Ramos (cell line): Measurements from ENCODE around the gene SSBP3.
"Not testable (repeated sequence)": the region's sequence is repeated elsewhere in the genome, so short reads cannot be mapped to it uniquely, and the experiment has no call there.

Source experiments
- in situ Hi-C: fragments of 300-500 bp; cut with MboI; formaldehyde crosslinking; loops from one replicate; pipeline ENCODE4 v1.14.3; 2022; ENCODE audit warnings: low sequenced_read_pairs; ENCODE audit not compliant: unreplicated experiment

The SSBP3 gene

DNA sequence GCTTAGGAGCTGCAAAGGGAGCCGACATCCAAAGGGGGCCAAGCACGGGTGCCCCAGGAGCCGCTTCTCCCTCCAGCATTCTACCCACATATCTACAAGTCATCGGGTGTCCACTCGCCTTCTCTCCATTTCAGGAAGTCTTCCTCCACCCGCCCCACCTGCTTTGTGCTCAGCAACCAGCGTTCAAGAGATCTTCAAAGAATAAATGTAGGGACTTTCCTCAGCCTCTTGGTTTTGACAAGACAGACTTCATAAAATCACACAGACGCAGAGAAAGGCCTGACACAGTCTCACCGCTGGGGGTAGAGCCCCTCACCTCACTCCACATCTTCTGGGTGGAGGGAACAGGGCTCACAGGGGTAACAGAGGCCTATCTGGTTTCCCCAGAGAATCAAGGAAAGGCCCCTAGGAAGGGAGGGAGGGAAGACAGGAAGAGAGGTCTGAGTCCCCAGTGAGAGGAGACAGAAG, 49.5 kb downstream of the SSBP3 start:
- in situ Hi-C loops = no loop called here

DNA sequence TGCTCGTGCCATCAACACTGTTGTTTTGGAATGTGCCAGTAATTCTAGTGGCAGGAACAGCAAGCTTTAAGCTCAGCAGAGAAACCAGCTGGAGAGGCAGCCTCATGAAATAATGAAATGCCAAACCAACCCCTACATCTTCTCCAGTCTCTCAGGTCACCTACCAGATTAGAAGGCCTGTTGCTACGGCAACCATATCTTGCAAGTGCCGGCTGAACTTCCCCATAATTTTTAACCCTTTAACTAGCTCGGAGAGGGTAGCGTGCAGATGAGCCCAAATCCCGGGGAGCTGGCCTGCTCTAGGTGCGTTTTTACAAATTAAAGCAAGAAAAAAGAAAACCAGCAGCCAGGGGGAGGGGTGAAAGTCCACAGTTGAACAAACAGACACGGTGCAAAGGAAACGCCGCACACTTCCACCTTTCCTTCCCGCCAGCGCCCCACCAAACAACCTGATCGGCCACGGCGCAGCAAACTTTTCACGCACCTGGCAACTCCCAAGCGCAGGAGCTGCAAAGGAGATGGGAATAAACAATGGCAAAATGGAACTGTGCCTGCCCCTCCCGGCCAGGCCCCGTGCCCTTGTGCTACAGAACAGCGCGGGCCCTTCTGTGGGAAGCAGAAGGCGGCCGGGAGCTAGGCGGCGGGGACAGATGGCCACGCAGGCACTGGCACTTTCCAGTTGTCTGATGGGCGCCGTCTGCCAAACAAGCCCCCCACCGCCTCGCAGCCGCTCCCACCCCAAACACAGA, 50.1 kb downstream of the SSBP3 start:
- in situ Hi-C loops = no loop called here

DNA sequence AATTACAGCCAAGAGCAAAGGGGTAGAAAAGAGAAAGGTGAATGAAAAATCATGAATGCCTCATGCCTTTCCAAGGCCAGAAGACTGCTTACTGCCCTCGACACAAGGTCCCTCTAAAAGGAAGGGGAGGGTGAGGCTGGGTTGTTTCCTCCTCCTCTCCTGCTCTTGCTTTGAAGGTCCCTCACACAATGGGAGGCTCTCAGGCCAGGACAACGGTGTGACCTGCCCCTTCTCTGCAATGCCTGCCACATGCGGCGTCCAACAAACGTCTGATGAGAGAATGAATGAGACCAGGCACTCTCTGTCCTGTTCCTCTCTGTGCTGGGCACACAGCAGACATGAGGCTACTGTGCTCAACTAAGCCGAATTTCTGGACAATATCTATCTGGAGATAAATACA, 51.3 kb downstream of the SSBP3 start:
- in situ Hi-C loops = no loop called here

DNA sequence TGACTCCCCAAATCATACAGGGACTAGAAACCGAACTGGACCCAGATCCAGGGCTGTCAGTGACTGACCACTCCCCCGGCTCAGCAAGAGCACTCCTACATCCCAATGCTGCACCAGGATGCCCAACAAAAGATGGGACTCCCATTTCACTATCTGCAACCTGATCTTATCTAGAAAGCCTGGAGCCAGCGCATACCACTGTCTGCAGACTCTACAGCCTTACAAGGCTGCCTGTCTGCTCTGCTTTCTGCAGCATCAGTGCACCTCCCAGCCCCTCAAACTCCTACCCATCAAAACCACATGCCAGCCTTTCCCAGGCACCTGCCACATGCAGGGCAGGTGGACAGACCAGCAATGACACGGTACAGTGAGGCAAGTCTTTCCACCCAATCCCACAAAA, 52.2 kb downstream of the SSBP3 start:
- in situ Hi-C loops = no loop called here

DNA sequence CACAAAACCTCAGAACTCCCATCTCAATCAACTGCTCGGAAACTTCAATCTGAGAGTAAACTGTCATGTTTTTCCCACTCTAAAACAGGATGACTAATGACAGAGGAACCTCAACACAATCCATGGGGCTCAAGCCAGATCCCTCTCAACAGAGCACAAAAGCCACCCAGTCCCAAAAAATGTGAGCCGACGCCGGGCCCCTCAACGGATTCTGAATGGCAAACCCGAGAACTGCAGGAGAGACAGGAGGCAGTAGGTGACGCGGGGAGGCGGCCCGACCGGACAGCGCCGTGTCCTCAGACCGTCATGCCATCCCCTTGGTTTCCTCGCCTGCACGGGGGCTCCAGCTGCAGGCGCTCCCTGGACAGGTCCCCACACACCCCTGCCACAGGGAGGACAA, 53.4 kb downstream of the SSBP3 start:
- in situ Hi-C loops = no loop called here

DNA sequence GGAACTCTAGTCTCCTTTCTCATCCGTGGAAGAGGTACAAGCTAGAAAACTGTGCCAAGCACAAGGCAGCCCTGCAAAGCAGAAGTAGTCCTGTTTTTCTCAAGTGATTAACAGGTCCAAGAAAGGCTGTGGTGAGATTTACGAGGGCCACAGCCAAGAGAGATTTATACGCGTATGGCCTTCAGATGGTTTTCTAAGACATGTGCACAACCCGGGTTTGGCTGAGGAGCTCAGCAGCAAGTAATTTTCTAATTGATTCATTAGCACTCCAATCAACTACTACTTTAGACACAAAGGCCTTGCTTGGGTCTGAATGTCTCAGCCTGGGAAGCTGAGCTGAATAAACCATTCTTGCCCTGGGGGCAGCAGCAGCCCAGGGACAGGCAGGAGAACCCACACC, 55.8 kb downstream of the SSBP3 start:
- in situ Hi-C loops = no loop called here

DNA sequence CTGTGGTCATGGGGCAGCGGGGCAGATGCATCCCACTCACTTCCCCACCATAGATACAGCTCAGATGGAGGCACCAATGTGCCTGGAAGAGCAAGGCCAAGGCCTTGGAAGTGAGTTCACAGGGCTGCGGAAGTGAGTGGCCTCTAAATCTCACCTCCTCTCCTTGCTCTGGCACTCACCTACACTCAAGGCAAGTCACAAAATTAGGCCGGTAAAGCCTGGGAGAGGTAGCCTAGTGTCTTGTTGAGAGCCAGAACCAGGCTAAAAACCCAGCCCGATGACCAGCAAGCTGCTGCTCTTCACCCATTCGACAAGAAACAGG, 57.5 kb downstream of the SSBP3 start:
- in situ Hi-C loops = no loop called here

GRCh38 chr1:54347955-54348699, 58.1 kb downstream of the SSBP3 start:
- in situ Hi-C loops = no loop called here

GRCh38 chr1:54347261-54347954, 58.8 kb downstream of the SSBP3 start:
- in situ Hi-C loops = no loop called here

DNA sequence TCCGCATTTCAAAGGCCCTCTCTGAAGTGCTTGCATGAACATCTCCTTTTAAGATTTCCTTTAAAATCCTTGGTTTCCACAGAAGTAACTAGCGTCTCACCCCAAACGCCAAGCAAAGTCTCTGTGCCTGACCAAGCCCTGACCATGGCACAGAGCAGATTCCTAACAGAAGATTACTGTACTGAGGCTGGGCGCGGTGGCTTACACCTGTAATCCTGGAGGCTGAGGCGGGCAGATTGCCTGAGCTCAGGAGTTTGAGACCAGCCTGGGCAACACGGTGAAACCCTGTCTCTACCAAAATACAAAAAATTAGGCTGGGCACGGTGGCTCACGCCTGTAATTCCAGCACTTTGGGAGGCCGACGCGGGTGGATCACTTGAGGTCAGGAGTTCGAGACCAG, 60.6 kb downstream of the SSBP3 start:
- in situ Hi-C loops = not testable (repeated sequence)

DNA sequence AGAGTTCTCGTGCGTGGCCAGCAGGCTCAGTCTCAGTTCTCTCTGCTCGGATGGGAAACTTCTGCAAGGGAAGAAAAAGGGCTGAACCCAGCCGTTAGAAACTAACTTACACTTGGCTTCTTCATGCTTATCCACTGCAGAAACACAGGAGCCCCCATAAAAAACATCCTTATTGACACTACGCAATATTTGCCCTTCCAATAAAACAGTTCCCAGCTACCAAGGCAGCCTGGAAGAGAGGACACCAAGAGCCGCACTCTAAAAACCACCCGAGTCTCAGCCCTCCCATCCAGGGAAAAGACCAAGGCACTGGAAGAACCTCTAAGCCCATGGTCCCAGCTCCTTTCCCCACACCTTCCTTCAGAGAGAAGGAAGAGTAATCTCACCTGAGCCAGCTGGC, 61.1 kb downstream of the SSBP3 start:
- in situ Hi-C loops = no loop called here

DNA sequence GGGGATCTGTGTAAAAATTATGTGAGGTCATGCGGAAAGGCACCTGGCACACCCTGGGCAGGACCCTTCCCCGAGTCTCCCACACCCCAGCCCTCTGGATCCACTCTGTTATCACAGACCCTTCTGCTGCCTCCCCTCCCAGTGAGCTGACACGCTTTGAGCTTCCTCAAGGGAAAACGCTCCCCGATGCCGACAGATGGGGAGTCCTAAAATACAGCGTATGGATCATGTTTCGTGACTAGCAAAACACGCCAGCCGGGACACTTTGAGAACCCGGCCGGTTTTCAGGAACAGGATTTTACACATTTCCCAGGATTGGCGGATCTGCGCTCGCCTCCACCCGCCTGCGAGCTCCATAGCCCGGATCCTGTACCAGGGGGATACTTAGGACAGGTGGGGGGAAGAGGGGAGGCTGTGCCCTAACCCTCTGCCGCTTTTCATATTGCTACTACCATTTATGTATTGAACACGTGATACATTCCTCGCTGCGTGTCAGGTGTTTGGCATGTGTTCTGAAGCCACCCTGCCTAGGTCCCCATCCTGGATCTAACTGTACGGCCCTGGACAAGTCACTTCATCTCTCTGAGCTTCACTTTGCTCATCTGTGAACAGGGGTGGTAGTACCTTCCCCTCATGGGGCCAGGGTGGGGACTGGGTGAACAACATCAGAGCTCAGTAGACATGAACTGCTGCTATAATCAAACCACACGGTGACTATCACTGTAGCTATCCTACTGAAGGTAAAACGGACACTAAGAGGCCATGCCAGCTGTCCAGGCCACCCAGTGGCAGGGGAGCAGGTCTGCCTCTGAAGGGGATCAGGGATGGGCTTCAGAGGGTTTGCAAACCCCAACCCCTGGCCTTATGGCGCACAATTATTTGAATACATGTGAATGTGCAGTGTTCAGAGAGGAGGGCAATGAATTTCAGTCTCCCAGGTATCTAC, 63.2 kb downstream of the SSBP3 start:
- in situ Hi-C loops = no loop called here

DNA sequence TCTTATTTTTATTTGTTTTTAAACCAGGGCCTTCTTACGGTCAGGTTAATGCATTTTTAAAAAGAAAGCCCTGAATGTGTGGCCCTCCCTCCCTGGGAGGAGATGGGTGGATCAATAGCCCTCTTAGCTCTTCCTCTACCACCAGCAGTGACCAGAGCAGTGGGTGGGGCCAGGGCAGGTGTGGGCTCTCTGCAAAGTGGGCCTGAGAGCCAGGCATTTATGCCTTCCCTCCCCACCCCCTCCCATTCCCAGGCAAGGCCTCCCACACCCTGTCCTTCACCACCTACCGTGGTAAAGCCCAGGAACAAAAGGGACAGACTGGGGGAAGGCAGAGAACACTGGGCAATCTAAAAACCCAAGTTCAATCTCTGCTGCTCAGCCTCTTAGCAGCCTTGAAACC, 63.9 kb downstream of the SSBP3 start:
- in situ Hi-C loops = no loop called here

DNA sequence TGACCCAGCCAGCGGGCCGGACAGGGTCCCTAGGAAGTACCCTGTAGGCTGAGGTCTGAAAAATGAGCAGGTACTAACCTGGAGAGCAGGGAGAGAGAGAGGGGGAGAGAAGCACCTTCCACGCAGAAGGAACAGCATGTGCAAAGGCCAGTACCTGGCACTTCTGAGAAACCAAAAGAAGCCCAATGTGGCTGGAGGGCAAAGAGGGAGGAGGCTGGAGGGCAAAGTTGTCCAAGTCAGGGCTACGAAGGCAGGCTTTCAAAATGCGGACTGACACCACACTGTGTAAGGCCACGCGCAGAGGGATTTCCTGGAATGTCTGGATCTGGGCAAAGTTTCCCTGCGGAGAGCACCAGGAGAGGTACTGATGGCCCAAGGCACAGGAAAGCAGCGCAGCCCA, 64.4 kb downstream of the SSBP3 start:
- in situ Hi-C loops = no loop called here

DNA sequence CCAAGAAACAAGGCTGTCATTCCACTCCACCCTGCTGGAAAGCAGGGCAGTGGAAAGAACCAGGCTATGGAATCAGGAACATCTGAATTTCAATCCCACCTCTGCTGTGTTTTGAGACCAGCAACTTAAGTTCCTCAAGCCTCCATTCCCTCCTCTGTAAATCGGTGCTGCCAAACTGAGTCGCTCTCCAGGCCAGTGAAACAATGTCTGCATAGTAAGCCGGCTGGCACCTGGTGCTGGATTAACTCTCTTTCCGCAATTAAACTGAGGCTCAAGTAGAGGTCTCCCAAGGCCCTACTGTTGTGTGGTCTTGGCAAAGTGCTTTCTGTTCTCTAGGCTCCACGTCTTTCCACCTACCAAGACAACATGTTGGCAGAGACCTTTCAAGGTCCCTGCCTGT, 65.3 kb downstream of the SSBP3 start:
- in situ Hi-C loops = no loop called here

DNA sequence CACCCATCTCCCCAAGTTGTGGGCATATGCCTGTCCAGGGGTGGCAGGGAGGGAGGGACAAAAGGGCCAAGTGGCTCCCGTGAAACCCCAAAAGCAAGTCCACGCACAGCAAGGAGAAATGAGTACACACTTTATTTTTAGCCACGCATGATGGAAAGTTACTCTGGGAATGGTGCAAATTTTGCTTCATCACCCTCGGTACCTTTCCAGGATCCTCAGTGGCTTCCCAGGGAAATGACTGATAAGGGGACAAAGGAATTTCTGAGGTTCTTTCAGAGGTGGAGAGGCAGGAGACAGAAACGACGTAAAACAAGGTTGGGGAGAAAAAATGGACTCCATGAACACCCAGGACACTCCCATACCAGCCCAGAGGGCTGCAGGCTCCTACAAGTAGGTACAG, 65.8 kb downstream of the SSBP3 start:
- in situ Hi-C loops = no loop called here

DNA sequence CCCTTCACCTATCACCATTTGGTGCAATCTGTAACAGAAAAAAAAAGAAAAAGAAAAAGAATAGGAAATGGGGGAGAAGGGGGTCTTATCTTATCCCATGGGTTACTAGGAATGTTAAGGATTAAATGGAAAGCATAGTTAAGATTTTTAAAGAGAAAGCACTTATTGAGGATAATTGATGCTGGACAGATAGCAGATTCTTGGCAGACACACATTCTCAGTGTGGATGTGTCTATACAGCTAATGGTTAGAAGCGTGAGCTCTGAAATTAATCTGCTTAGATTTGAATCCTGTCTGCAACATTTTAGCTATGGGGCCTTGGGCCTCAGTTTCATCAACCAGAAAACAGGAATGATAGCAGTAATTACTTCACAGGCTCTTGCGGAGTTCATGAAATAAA, 67.1 kb downstream of the SSBP3 start:
- in situ Hi-C loops = no loop called here

- in situ Hi-C loops = no loop called here
These were observed 67.7 kb downstream of the SSBP3 start for GRCh38 chr1:54338464-54338863.

DNA sequence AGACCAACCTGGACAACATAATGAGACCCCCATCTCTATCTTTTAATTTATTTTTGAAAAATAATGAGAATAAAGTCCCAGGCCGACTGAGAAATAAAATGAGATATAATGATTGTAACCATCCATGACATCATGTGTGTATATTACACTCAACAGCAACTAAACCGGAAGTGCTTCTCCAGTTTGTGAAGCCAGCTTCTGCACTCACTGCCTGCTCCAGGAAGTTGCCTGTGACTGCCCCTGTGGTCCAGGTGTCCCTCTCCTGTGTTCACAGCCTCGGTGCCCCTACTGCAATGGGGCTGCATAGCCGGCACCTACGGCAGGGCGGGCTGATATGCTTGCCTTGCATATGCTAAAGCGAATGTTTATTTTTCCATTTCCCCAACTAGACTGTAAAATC, 68.3 kb downstream of the SSBP3 start:
- in situ Hi-C loops = no loop called here

DNA sequence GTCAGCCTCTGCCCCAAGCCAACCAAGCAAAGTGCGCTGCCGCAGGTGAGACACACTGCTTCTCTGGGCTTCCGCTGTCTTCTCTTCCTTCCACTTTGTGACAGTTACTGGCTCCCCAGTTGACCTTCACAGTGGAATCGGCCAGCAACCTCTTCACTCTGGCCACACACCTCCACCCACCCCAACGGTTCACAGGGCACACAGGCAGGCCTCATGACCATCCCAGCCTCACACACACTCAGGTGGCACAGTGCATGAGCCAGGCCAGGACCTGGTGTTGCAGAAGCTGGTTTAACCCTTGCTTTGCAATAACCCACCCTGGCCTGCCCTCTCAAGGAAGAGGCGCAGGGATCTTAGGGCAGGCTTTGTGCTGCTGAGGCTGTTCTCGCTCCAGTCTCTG, 69.2 kb downstream of the SSBP3 start:
- in situ Hi-C loops = no loop called here
